Measurements from ENCODE around the gene ANTXR1. TPM values are rescaled to one million over a fixed set of nuclear protein-coding genes. Genes with fewer than 3 reads are reported as not detected.

The ANTXR1 gene
- total and polyA plus RNA-seq, 2 of the 8 experiments (the other 6 are each of a cell fraction or from before 2014, with no cell fraction given): 15.8 to 44.3 TPM

DNA sequence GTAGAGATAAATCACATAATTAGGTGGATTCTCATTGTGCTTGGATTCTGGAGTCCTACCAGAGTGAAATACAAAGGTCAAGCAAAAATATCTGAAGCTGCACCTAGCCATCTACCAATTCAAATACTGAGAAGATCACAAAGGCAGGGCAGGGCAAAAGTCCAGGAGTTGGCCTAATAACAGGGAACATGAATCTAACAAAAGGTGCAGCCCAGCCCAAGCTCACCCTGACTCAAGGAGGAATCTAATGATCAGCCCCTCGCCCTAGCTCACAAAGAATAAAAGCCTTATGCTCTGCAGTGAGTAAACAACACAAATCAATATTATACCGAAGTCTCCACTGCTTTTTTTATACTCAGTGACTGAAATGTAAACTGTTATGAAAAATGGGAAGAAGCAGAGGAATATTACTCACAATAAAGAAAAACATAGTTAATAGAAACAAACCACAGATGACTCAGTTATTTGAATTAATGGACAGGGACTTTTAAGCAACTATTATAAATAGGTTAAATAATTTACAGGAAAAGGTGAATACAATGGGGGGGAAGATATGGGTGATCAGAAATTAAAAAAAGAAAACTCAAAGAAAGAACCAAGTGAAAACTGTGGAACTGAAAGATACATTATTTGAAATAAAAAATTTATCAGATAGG, 49.5 kb downstream of the ANTXR1 start:
- Histone ChIP-seq H3K79me1 (ENCODE audit: low read depth, low read length) (no peaks in the 10 kb centered on the region), H2BK15ac (ENCODE audit: low read length) (no peak overlapping the region), H2BK20ac (ENCODE audit: low read length) (no peak overlapping the region), H3K23ac (ENCODE audit: insufficient read length) (no peak overlapping the region), H3K23me2 (ENCODE audit: low read depth, low read length) (no peaks in the 10 kb centered on the region), H3K4me3 (ENCODE audit: extremely low read depth in 1 of 4, insufficient read depth in 2 of 4, low read depth in 3 of 4, low read length in 4 of 4) (no peak overlapping the region), H3K27ac (ENCODE audit: low read depth, low read length) (no peak overlapping the region), H2AK5ac (ENCODE audit: low read depth, low read length) (no peak overlapping the region), H3K18ac (ENCODE audit: extremely low read depth, low read length) (no peak overlapping the region), H3K36me3 (ENCODE audit: control insufficient read depth in 2 of 4, insufficient read depth in 4 of 4, low read length in 3 of 4) (0 out of 8 replicates have a peak, but pooled peaks cover 0 to 6% (median 0%) of the 10 kb centered on the region in 4 experiments), H3K4me1 (replicated peaks in 1 of 4; ENCODE audit: control insufficient read depth in 3 of 4, insufficient read depth in 4 of 4, low read length in 3 of 4) (no peaks in the 10 kb centered on the region), H2BK5ac (ENCODE audit: low read depth, low read length) (no peak overlapping the region), H2BK120ac (replicated peaks; ENCODE audit: low read depth, low read length) (no peak overlapping the region), H4K91ac (replicated peaks; ENCODE audit: insufficient read length, low read length) (no peak overlapping the region), H3K27me3 (replicated peaks in 1 of 4; ENCODE audit: control insufficient read depth in 3 of 4, extremely low read depth in 1 of 4, insufficient read depth in 3 of 4, low read length in 3 of 4) (no peaks in the 10 kb centered on the region), H4K5ac (ENCODE audit: insufficient read length, low read depth, low read length) (no peak overlapping the region), H3K9ac (replicated peaks in 1 of 4; ENCODE audit: extremely low read depth in 1 of 4, low read depth in 3 of 4, low read length in 3 of 4) (no peak overlapping the region), H3K56ac (replicated peaks; ENCODE audit: insufficient read length, low read depth, low read length) (no peak overlapping the region), H3K9me3 (ENCODE audit: insufficient read depth in 2 of 2, low read depth in 1 of 2, low read length in 1 of 2) (no peaks in the 10 kb centered on the region), H4K8ac (ENCODE audit: extremely low read depth, insufficient read depth, low read length) (no peak overlapping the region), H3K4me2 (ENCODE audit: insufficient read depth in 1 of 2, low read depth in 2 of 2, low read length in 2 of 2) (no peak overlapping the region), H2BK12ac (ENCODE audit: low read depth, low read length) (no peak overlapping the region), H3K4ac (replicated peaks; ENCODE audit: insufficient read length, low read depth, low read length) (no peak overlapping the region), H2AFZ (ENCODE audit: low read length) (no peak overlapping the region), H4K20me1 (replicated peaks in 1 of 2; ENCODE audit: control insufficient read depth in 1 of 2, insufficient read depth in 2 of 2, low read length in 2 of 2) (peaks cover 0 to under 1% of the 10 kb centered on the region in 2 experiments), H3K14ac (ENCODE audit: insufficient read length) (no peak overlapping the region), H3K79me2 (ENCODE audit: control insufficient read depth in 1 of 2, insufficient read depth in 2 of 2, low read length in 2 of 2) (no peaks in the 10 kb centered on the region)
- WGBS, 2 experiments (ENCODE audit: extremely low coverage in 1 of 2, insufficient coverage in 1 of 2, insufficient read length in 1 of 2, insufficient replicate concordance in 2 of 2, low coverage in 1 of 2, low lambda C conversion rate in 2 of 2, missing lambda C conversion rate in 1 of 2): 81% methylated on average over 2 of the region's 2 CpGs; no CpG with 5 or more reads in 1 of the 2 experiments
- FAIRE-seq (peak; percentile 39), DNase-seq (ENCODE audit: low read depth in 1 of 2, low spot score in 2 of 2) (no peak)
- ChIA-PET POLR2A (ENCODE audit: partially characterized antibody) (no interaction called here), CTCF (ENCODE audit: partially characterized antibody) (interaction anchor here (1.2 kb wide), 1 partner anchor 119 kb away, joined by 3 read pairs; no protein-coding TSS in a partner anchor)
- TF ChIP-seq MAFK (IDR thresholded peaks at IDR 0.05; ENCODE audit: low read depth, low read length) (no peak), KDM5A (IDR thresholded peaks at IDR 0.05; ENCODE audit: low read length) (no peak), BACH1 (IDR thresholded peaks at IDR 0.05; ENCODE audit: low read length) (no peak), EGR1 (IDR thresholded peaks at IDR 0.05; ENCODE audit: borderline replicate concordance, low read depth, low read length) (no peak), PHF8 (conservative IDR thresholded peaks at IDR 0.05; ENCODE audit: low read depth, low read length) (no peak), JUN (IDR thresholded peaks at IDR 0.05; ENCODE audit: low read depth, low read length) (no peak), POLR2A (IDR thresholded peaks at IDR 0.05; ENCODE audit: control extremely low read depth in 1 of 2, low read depth in 2 of 2, low read length in 2 of 2) (no peak), POLR2AphosphoS5 (IDR thresholded peaks at IDR 0.05; ENCODE audit: low read depth, low read length) (no peak), SRF (IDR thresholded peaks at IDR 0.05; ENCODE audit: low read depth, low read length) (no peak), CHD2 (IDR thresholded peaks at IDR 0.05; ENCODE audit: low read length) (no peak), TEAD4 (IDR thresholded peaks at IDR 0.05; ENCODE audit: low read depth, low read length) (no peak), SIN3A (conservative IDR thresholded peaks at IDR 0.05 in 1 of 2, IDR thresholded peaks at IDR 0.05 in 1 of 2; ENCODE audit: low read depth in 1 of 2, low read length in 2 of 2) (no peak)
- TF ChIP-seq, protein P1, sequence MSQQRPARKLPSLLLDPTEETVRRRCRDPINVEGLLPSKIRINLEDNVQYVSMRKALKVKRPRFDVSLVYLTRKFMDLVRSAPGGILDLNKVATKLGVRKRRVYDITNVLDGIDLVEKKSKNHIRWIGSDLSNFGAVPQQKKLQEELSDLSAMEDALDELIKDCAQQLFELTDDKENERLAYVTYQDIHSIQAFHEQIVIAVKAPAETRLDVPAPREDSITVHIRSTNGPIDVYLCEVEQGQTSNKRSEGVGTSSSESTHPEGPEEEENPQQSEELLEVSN (IDR thresholded peaks at IDR 0.05): no peak
- TF ChIP-seq, protein P2, sequence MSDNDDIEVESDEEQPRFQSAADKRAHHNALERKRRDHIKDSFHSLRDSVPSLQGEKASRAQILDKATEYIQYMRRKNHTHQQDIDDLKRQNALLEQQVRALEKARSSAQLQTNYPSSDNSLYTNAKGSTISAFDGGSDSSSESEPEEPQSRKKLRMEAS (IDR thresholded peaks at IDR 0.05): no peak

All from H1 (cell line).